HG03565 (cell line): ENCODE measurements around the gene BACH2.

ENCODE experiments used
- ATAC-seq: cut with Tn5 transposase; IDR thresholded peaks from one replicate; pipeline ENCODE4 v1.9.1; 2021; ENCODE audit warnings: mild to moderate bottlenecking, moderate library complexity; ENCODE audit not compliant: unreplicated experiment

Gene BACH2

GRCh38 chr6:90247262-90247661 lies 49.4 kb downstream of the BACH2 start:
- ATAC-seq, result no peak

GRCh38 chr6:90241229-90241880 lies 55.3 kb downstream of the BACH2 start:
- ATAC-seq, result no peak

- ATAC-seq, result no peak
Observed at GRCh38 chr6:90238496-90239266, 58.0 kb downstream of the BACH2 start.

- ATAC-seq, result no peak
Observed at GRCh38 chr6:90237350-90237990, 59.2 kb downstream of the BACH2 start.

DNA sequence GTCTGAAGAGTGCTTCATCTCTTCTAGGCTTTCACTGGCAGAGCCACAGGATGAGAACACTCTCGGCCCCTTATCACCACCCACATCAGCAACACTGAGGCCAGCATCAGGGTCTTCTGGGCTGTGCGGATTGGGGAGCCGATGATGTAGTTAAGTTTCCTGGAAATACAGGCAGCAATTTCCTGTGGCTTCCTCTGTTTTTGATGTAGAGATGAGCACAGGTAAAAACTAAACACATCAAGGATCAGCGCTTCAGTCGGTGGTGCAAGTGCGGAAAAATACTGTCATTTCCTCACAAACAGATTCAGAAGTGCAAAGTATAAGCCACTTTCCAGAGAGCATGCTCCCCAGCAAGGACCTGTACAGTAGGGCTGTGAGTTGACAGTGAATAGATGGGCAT lies 62.6 kb downstream of the BACH2 start:
- ATAC-seq, result no peak

GRCh38 chr6:90233213-90233612 lies 63.4 kb downstream of the BACH2 start:
- no peak for ATAC-seq

DNA sequence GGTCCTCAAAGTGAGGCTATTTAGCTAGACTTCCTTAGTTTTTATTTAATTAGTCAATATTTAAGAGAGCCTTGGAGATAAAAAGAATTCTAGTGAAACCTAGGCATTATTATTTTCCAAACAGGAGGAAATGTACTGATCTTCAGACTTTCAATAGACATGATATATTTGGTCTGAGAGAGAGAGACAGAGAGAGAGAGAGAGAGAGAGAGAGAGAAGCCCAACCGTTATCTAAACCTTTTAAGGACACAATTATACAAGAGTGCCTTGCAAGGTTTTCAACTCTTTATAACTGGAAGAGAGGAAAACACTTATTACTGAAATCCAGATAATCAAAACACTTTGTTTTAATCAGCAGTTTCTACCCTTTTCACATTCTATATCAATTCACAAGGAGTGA lies 64.8 kb downstream of the BACH2 start:
- no peak for ATAC-seq

DNA sequence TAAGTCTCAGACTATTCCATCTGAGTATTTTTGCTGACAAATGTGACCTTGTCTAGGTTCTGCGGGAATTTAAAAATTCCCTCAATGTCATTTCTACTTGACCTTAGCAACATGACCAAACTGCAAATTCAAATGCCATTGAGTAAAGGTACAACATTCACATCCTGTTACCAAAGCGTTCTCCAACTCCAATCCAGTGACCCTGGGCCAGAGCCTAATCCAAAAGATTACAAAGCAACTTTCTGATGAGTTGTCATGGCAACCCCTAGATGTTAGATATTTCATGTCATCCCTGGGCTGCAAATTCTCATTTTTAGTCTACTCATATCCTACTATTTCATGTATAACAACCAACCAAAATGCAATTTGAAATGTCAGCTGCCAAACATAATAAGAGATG lies 65.3 kb downstream of the BACH2 start:
- ATAC-seq, result no peak

DNA sequence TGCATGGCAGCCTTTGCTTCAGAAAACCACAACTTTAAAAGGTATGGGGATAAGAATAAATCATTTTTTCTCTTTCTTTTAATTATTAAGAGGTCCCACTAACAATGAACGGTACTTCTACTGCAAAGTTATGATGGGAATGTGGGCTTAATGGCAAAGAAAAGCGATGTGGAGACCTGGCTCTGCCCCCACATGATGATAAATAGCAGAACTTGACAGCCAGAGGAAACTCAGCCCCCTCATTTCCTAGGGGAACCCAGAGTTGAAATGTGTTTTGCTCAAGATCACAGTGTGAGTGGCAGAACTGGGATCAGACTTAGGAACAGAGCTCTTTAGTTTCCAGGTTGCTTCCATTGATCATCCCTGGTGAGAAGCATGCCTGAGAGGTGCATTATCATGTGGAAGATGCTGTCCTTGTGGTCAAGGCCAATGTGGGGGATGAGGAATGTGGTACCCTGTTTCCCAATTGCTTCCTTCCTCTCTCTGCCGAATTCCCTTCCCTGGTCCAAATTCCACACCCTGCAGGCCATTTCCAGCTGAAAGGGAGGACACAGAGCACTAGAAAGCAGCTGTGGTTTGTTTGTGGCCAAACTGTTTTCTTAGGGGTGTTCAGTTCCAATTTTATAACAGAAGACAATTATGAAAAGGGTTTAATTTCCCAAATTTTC lies 66.0 kb downstream of the BACH2 start:
- ATAC-seq, result no peak

- no peak for ATAC-seq
Observed at GRCh38 chr6:90229331-90230010, 67.2 kb downstream of the BACH2 start.

GRCh38 chr6:90227673-90228072 lies 69.0 kb downstream of the BACH2 start:
- ATAC-seq, result no peak

DNA sequence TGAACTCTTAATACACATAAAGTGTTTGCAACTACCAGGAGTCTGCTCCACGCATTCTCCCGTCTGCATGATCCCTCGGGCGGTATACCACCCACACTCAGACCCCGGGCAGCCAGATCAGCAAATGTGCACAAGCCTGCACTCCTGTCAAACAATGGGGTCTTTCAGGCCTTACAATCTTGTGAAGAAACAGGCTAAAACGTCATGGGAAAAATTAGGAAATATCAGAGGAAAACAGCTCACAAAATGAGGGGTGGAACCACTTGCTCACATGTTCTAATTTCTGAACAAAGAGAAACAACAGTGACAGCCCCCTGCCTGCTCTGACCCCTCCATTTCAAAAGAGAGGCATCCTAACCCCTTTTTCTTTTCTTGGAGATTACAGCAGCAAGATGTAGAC lies 69.4 kb downstream of the BACH2 start:
- no peak for ATAC-seq

GRCh38 chr6:90226257-90226656 lies 70.4 kb downstream of the BACH2 start:
- no peak for ATAC-seq

- ATAC-seq, result no peak
Observed at GRCh38 chr6:90224196-90224595, 72.4 kb downstream of the BACH2 start.

- no peak for ATAC-seq
Observed at GRCh38 chr6:90222724-90223198, 73.9 kb downstream of the BACH2 start.

GRCh38 chr6:90222008-90222407 lies 74.6 kb downstream of the BACH2 start:
- no peak for ATAC-seq

GRCh38 chr6:90221403-90221802 lies 75.2 kb downstream of the BACH2 start:
- no peak for ATAC-seq

DNA sequence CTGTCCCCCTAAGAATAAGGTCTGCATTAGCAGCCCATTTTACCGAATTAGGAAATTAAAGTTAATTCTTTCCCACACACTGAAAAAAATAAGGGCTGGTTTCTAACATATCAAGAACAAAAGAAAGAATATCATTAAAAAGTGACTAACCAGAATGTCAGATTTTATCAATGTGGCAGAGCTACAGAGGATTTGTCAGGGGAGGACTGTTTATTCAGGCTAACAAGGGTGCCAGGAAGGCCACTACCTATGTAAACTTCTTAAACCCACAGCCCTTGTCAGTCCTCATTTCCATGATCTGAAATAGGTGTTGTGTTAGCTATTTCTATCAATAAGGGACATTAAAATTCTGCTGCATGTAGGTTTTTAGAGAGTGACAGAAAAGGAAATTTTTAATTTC lies 76.4 kb downstream of the BACH2 start:
- ATAC-seq, result no peak

- ATAC-seq, result no peak
Observed at GRCh38 chr6:90219209-90219985, 77.2 kb downstream of the BACH2 start.

GRCh38 chr6:90218959-90219208 lies 77.8 kb downstream of the BACH2 start:
- ATAC-seq, result no peak
